ENCODE data around the gene GRM5.
A peak's percentile ranks its signal among the peaks of the same experiment; 100 is the strongest.
"Not testable (repeated sequence)": the region's sequence is repeated elsewhere in the genome, so short reads cannot be mapped to it uniquely, and the experiment has no call there.

The GRM5 gene

DNA sequence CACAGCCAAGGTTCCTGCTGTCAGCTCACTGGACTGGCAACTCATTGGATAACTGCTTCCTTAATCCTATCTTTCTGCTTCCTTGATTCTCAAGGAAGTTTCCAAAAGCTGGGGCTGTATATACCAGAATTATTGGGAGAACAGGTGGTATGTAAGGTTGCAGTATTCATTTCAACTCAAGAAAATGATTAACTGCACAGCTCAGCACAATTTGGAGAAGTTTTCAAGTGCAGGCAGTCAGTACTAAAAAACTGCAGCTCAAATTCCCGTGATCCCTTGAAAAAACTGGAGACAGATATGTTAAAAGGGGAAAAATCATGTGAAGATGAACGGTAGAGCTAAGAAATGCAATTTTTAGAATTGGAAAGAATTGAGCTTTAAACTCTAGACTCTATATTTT is 44.4 kb downstream of the GRM5 start:
- DNase-seq (ENCODE audit: insufficient read length) (no peak), FAIRE-seq (no peak)
- TF ChIP-seq TAF1 (IDR thresholded peaks at IDR 0.05; ENCODE audit: borderline replicate concordance, low read depth, low read length) (no peak), POLR2A (IDR thresholded peaks at IDR 0.05; ENCODE audit: low read depth, low read length) (no peak), POLR2AphosphoS5 (IDR thresholded peaks at IDR 0.05; ENCODE audit: low read depth, low read length) (no peak)

DNA sequence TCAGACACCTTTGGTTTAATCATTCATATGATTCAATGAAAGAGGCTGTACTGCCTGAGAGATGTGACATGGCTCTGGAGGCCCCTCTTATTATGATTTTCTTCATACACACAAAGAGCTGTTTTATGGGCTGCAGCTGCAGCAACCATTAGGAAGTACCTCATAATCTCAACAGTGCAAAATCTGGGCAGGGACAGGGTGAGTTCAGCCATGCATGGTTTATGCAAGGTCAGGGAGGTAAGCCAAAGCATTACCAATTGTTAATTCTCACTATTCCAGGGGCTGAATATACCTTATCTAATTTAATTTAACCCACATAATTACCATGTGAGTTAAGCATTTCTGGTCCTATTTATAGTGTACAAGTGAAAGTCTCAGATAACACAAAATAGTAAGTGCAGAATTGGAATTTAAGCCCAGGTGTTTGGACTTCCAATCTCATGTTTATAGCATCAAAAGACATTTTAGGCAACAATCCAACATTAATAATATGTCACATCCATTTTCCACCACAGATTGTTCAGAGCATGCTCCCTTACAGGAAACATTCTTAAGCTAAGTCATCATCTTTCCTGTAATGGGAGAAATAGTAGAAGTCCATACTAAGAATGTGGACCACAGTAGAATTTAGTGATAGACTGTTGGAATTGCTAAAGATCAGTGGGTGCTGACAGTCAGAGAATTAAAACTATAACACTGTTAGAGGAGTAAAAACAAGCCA is 45.8 kb downstream of the GRM5 start:
- peak; percentile 75 for FAIRE-seq

GRCh38 chr11:89016214-89016613 is 49.6 kb downstream of the GRM5 start:
- FAIRE-seq (no peak), DNase-seq (ENCODE audit: insufficient read length) (no peak)
- no peak for TF ChIP-seq POLR2AphosphoS5 (IDR thresholded peaks at IDR 0.05; ENCODE audit: low read depth, low read length)
- no peak for TF ChIP-seq POLR2A (IDR thresholded peaks at IDR 0.05; ENCODE audit: low read depth, low read length)
- TF ChIP-seq TAF1 (IDR thresholded peaks at IDR 0.05; ENCODE audit: borderline replicate concordance, low read depth, low read length) = no peak

More for the DNA sequence above, 45.8 kb downstream of the GRM5 start:
- DNase-seq (ENCODE audit: insufficient read length) = not testable (repeated sequence)

GRCh38 chr11:89015614-89016013 is 50.2 kb downstream of the GRM5 start:
- no peak for DNase-seq (ENCODE audit: insufficient read length)
- TF ChIP-seq POLR2AphosphoS5 (IDR thresholded peaks at IDR 0.05; ENCODE audit: low read depth, low read length) (no peak), TAF1 (IDR thresholded peaks at IDR 0.05; ENCODE audit: borderline replicate concordance, low read depth, low read length) (no peak), POLR2A (IDR thresholded peaks at IDR 0.05; ENCODE audit: low read depth, low read length) (no peak)
- no peak for FAIRE-seq

DNA sequence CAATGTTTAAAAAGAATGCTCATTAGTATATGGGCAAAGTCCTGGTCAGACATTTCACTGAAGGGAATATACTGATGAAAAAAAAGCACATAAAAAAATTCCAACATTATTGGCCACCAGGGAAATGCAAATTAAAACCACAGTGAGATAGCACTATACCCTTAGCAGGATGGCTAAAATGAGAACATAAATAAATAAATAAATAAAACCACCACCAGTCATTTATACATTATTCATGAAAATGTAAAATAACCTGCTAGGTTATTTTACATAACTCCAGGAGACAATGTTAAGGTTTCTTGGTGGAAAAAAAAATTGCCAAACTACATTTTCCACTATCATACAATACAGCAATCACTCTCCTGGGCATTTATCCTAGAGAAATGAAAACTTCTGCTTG is 64.9 kb downstream of the GRM5 start:
- not testable (repeated sequence) for FAIRE-seq; DNase-seq (ENCODE audit: insufficient read length)

DNA sequence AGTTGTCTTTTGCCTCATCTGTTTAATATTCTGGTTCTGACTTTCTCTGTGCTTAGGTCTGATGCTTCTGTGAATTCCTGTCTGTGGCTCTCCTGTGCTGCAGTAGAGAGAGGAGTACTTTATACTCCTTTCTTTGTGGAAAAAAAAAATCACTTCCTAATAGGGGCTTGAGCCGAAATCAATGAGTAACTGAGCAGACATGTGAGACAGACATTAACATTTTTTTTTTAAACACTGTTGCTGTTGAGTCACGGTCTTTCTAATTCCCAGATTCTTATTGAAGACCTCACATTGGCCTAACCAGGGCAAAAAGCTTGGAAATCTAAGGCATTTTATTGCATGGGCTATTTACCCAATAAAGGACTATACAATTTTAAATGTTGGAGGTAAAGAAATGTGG is 86.1 kb downstream of the GRM5 start:
- TF ChIP-seq TAF1 (IDR thresholded peaks at IDR 0.05; ENCODE audit: borderline replicate concordance, low read depth, low read length) (no peak), POLR2AphosphoS5 (IDR thresholded peaks at IDR 0.05; ENCODE audit: low read depth, low read length) (no peak), POLR2A (IDR thresholded peaks at IDR 0.05; ENCODE audit: low read depth, low read length) (no peak)
- FAIRE-seq (no peak), DNase-seq (ENCODE audit: insufficient read length) (no peak)

DNA sequence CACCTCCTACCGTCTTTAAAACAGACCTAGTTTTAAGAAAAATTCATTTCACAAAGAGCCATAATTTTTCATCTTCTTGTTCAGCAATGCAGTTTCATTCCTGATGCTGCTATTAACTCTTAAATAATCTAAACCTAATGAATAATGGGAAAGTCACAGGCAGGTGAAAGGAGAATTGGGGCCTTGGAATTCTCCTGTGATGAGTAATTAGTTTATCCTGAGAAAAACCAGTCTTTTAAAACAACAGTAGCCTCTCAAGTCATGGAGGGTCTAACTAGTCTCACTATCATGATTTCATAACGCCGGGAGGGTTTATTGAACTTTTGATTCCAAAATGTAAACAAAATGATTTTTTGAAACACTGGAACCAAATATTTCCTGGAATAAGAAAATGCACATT is 86.8 kb downstream of the GRM5 start:
- FAIRE-seq; DNase-seq (ENCODE audit: insufficient read length): not testable (repeated sequence)

DNA sequence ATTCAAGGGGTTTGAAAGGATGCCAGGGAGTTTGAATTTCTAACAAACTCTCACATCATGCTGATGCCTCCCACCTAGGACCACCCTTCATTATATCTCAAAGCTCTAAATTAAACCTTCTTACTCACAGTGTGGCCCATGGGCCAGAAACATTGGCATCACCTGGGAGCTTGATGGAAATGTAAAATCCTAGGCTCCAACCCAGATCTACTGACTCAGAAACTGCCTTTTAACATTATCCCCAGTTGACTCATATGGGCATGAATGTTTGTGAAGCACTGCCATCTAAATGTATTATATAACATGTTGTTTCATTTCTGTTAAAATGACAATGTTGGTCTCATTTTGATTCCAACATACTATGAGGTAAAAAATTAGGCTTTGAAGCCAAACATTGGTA is 90.3 kb downstream of the GRM5 start:
- DNase-seq (ENCODE audit: insufficient read length); FAIRE-seq: not testable (repeated sequence)

GRCh38 chr11:88972210-88972609 is 93.6 kb downstream of the GRM5 start:
- DNase-seq (ENCODE audit: insufficient read length) (no peak), FAIRE-seq (no peak)
- TF ChIP-seq POLR2A (IDR thresholded peaks at IDR 0.05; ENCODE audit: low read depth, low read length) (no peak), TAF1 (IDR thresholded peaks at IDR 0.05; ENCODE audit: borderline replicate concordance, low read depth, low read length) (no peak), POLR2AphosphoS5 (IDR thresholded peaks at IDR 0.05; ENCODE audit: low read depth, low read length) (no peak)

GRCh38 chr11:88961621-88962020 is 104.2 kb downstream of the GRM5 start:
- not testable (repeated sequence) for DNase-seq (ENCODE audit: insufficient read length)

DNA sequence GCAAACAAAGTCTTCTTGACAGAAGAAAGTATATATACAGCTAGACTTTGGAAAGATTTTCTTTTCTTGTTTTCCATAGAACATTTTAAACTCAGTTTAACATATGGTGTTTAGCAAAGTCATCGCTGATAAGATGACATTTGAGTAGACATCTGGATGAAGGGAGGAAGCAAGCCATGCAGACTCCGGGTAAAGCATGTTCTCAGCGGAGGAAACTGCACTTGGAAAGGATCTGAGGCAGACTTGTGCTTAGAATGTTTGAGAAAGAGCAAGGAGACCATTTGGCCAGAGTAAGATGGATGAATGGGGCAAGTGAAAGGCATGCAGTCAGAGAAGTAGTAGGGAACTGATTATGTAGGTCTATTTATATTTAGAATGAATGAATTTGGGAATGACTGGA is 105.9 kb downstream of the GRM5 start:
- DNase-seq (ENCODE audit: insufficient read length) = not testable (repeated sequence)
- peak; percentile 44 for FAIRE-seq

More at GRCh38 chr11:88961621-88962020, 104.2 kb downstream of the GRM5 start:
- peak; percentile 51 for FAIRE-seq

DNA sequence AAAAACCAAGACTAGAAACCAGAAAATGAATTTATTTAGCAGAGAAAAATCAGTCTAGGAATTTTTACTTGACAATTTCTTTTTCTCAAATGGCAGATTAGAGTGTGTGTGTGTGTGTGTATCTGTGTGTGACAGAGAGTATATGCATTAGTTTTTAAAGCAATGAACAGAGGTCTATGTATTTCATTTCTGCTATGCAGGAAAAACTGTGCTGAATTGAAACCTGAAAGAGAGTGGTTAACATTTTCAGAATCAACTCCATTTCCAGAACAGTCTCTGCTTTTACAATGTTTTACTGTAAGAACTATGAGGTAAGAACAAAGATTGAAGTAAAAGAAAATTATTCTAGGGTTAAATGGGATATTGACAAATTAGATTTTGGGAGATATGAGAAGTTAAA is 114.8 kb downstream of the GRM5 start:
- DNase-seq (ENCODE audit: insufficient read length) (no peak), FAIRE-seq (no peak)
- TF ChIP-seq TAF1 (IDR thresholded peaks at IDR 0.05; ENCODE audit: borderline replicate concordance, low read depth, low read length) (no peak), POLR2A (IDR thresholded peaks at IDR 0.05; ENCODE audit: low read depth, low read length) (no peak), POLR2AphosphoS5 (IDR thresholded peaks at IDR 0.05; ENCODE audit: low read depth, low read length) (no peak)

DNA sequence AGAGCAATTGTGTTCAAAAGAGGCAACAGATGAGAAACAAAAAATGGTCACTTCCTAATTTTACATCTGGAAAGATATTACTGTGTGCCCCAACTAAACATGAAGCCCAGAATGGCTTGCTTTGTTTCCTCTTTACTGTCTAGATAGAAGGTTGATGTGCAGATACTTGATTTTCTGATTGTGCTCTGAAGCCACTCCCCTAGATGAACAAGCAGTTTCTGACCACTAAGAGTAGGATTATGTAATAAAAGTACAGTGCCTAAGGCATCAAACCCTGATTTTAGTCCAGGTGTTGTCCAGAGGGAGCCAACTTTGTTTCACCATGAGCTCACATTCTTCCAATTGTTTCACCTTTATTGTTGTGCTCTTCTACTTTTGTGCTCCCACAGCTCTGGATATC is 116.9 kb downstream of the GRM5 start:
- DNase-seq (ENCODE audit: insufficient read length); FAIRE-seq: not testable (repeated sequence)

DNA sequence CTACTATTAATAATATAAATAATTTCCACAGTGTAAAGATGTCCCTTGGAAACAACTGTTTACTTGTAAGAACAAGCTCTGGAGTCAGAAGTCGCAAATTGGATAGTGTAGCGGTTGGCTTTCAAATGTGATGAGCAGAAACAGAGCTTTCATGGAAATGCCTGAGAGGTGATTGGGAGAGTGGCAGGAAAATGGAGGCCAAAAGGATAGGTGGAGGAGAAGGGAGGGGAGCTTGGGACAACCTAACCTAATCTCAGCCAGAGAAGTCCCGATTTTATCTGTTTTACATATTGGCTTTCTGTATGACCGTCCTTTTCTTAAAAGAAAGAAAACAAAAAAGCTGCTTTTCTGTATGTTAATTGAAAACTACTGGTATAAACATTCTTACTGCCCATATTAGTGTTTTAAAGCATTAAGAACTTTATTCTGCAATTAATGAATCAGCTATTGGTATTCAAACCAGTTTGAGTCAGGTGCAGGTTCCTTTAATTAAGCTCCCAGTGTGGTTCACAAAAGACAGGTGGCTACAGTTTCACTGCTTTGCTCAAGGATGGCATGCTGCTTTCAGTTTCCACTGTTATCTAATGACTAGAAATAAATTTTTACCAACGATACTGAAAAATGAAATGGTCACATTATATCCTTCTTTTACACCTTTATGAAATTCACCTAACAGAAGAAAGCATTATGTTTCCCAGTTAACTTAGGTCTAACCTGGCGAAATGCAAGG is 117.8 kb downstream of the GRM5 start:
- FAIRE-seq; DNase-seq (ENCODE audit: insufficient read length): not testable (repeated sequence)

- FAIRE-seq = peak; percentile 27
- DNase-seq (ENCODE audit: insufficient read length) = not testable (repeated sequence)
Measured at GRCh38 chr11:88929665-88930064, 136.1 kb downstream of the GRM5 start.

- not testable (repeated sequence) for FAIRE-seq; DNase-seq (ENCODE audit: insufficient read length)
Measured at GRCh38 chr11:88917065-88917464, 148.7 kb downstream of the GRM5 start.
